GM10248 (cell line): ENCODE data around the gene NAA10.

Experiments used
- CTCF ChIA-PET: fragments of 300-600 bp; sonication (Branson Sonifier 250); formaldehyde crosslinking; extraction: SDS; loops from one replicate; lab custom pipeline; 2021; ENCODE audit warnings: antibody characterized with exemption; lab: Yijun Ruan, JAX
- POLR2A ChIA-PET: fragments of 350-650 bp; sonication (Branson Sonifier 250); formaldehyde crosslinking; extraction: SDS; loops from one replicate; lab custom pipeline; 2020; ENCODE audit warnings: antibody characterized with exemption; lab: Yijun Ruan, JAX
- DNase-seq: peaks from one replicate; pipeline ENCODE4 v3.0.0; 2012; ENCODE audit errors: extremely low spot score
- CTCF ChIP-seq: IDR thresholded peaks from 2 replicates; pipeline ENCODE4 v1.5.1; 2012; ENCODE audit warnings: mild to moderate bottlenecking, low read depth; ENCODE audit errors: extremely low read depth, missing control alignments, control extremely low read depth

Gene NAA10

GRCh38 chrX:153945956-153946943 lies 11.4 kb upstream of the NAA10 start:
- TF ChIP-seq CTCF = no peak
- CTCF ChIA-PET = interaction anchor here (0.8 to 10.9 kb wide), 14 partner anchors 8 to 588 kb away, joined by 3 to 187 read pairs (median 4); partner anchors contain the start of genes ARHGAP4, HCFC1, NAA10 and PLXNB3
- DNase-seq = no peak
- POLR2A ChIA-PET = interaction anchor here (0.7 to 1.2 kb wide), 3 partner anchors 7 to 169 kb away, joined by 3 to 6 read pairs (median 3); no protein-coding TSS in a partner anchor

DNA sequence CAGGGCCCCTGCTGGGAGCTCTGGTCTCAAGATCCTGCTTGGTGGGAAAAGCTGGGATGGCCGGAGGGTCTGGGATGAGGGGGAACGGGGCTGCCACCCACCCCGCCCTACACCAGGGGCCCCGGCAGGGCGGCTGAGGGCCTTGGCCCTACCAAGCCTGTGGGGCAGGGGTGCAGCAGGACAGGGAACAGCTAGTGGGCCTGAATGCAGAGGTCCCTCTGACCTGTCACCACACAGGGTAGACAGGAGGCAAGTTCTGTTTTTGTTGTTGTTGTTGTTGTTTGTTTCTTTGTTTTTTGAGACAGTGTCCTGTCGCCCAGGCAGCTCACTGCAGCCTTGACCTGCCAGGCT lies 9.9 kb upstream of the NAA10 start:
- TF ChIP-seq CTCF = no peak
- POLR2A ChIA-PET = no interaction called here
- DNase-seq = no peak
- CTCF ChIA-PET = interaction anchor here (1.3 to 10.9 kb wide), 4 partner anchors 18 to 182 kb away, joined by 3 to 187 read pairs (median 80); partner anchors contain the start of genes ARHGAP4, HCFC1 and PLXNB3

GRCh38 chrX:153944140-153944799 lies 9.4 kb upstream of the NAA10 start, which contains the start of gene RENBP:
TSS of gene RENBP (minus strand) at chrX:153944643. CDS start at chrX:153944610, 33 bp downstream.
- ChIA-PET CTCF (interaction anchor here (1.3 to 10.9 kb wide), 4 partner anchors 18 to 181 kb away, joined by 3 to 187 read pairs (median 80); partner anchors contain the start of genes ARHGAP4, HCFC1 and PLXNB3), POLR2A (no interaction called here)
- DNase-seq = no peak
- TF ChIP-seq CTCF = no peak

GRCh38 chrX:153941336-153942252 lies 6.8 kb upstream of the NAA10 start:
- no peak for DNase-seq
- CTCF ChIA-PET = no interaction called here
- POLR2A ChIA-PET = no interaction called here
- TF ChIP-seq CTCF = no peak

- CTCF ChIA-PET = interaction anchor here (1.0 to 3.5 kb wide), 4 partner anchors 8 to 14 kb away, joined by 3 to 15 read pairs (median 6); partner anchors contain the start of gene ARHGAP4
- DNase-seq = no peak
- POLR2A ChIA-PET = no interaction called here
- TF ChIP-seq CTCF = no peak
These were observed 4.7 kb upstream of the NAA10 start for GRCh38 chrX:153939573-153939972.
